GM13976 (cell line): Measurements from ENCODE around the gene C11orf68.

ENCODE experiments used
- DNase-seq: peaks from one replicate; pipeline ENCODE4 v3.0.0; 2012; ENCODE audit warnings: low spot score
- CTCF ChIP-seq: IDR thresholded peaks from 2 replicates; pipeline ENCODE4 v1.5.1; 2012; ENCODE audit warnings: borderline replicate concordance, mild to moderate bottlenecking; ENCODE audit not compliant: insufficient read depth; ENCODE audit errors: extremely low read depth, missing control alignments, control extremely low read depth
- in situ Hi-C: fragments of 300-500 bp; cut with MboI; formaldehyde crosslinking; loops from one replicate; pipeline ENCODE4 v1.12.0; 2022; ENCODE audit warnings: low sequenced_read_pairs, mixed read lengths, inconsistent platforms; ENCODE audit not compliant: unreplicated experiment

C11orf68 gene

DNA sequence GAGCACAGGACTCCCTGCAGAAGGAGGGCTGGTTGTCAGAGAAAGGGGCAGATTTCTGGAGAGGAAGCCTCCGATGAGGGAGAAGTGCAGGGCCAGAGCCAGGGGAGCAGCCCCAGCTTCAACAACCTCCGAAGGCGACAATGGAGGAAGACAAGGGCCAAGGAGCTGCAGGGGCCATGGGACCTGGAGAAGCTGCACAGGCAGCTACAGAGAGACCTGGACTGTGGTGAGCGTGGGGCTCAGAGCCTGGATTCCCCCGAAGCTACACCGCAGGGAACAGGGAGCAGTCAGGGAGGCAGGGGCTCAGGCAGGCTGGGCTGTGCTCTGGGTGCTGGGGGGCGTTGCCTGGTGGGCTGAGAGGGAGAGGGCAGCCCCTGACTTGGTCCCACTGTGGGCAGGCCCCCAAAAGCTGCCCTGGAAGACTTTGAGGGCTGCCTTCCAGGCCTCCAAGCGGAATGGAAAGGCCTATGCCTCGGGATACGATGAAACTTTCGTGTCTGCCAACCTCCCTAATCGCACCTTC is 28.8 kb upstream of the C11orf68 start:
- no peak for TF ChIP-seq CTCF
- in situ Hi-C loops: no loop called here
- no peak for DNase-seq

GRCh38 chr11:65947133-65947532 is 28.3 kb upstream of the C11orf68 start:
- no peak for TF ChIP-seq CTCF

GRCh38 chr11:65946655-65947054 is 27.8 kb upstream of the C11orf68 start:
- TF ChIP-seq CTCF: no peak
- no peak for DNase-seq
- in situ Hi-C loops: no loop called here

More at GRCh38 chr11:65947133-65947532, 28.3 kb upstream of the C11orf68 start:
- DNase-seq: no peak
- in situ Hi-C loops: no loop called here

- in situ Hi-C loops: no loop called here
- TF ChIP-seq CTCF: no peak
- DNase-seq: no peak
Observed at GRCh38 chr11:65945941-65946558, 27.2 kb upstream of the C11orf68 start.

DNA sequence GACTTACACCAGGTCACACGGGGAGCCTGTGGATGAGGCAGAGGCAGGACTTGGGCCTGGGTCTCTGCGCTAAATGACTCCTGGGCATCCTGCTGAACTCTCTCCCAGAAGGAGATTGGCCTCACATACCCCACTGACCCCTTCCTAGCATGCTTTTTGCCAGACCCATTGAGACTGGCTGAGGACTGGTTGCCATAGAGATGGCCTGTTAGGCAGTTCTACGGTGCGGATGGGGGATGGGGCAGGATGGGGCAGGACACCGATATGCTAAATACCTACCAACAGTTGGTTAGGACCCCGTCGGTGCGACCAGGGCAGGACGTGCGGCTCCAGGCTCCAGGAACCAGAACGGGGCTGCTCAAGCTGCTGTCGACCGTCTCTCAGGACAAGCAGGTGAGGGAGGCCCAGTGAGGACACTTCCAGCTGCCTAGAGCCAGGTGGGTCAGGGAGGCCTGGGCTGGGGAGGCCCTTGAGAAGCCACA is 26.6 kb upstream of the C11orf68 start, which contains the start of gene TSGA10IP:
Gene TSGA10IP, plus strand, starts transcription at position 51 of the 482 bp plus-strand sequence. Its CDS starts 196 bp downstream, at position 247.
- in situ Hi-C loops: no loop called here
- no peak for TF ChIP-seq CTCF
- DNase-seq: no peak

DNA sequence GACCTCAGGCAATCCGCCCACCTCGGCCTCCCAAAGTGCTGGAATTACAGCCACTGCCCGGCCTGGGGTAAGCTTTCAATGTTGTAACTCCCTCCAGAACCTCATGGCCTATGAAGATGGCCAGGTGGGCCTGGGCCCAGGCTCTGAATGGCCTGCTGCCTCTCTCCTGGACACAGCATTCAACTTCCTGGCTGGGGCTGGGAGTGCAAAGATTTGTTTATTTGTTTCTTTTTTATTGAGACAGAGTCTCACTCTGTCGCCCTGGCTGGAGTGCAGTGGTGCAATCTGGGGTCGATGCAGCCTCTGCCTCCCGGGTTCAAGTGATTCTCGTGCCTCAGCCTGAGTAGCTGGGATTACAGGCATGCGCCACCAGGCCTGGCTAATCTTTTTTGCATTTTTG is 25.9 kb upstream of the C11orf68 start:
- in situ Hi-C loops: no loop called here
- DNase-seq: no peak
- TF ChIP-seq CTCF: no peak

GRCh38 chr11:65944191-65944590 is 25.3 kb upstream of the C11orf68 start:
- no peak for DNase-seq
- no peak for TF ChIP-seq CTCF
- in situ Hi-C loops: no loop called here
